Measurements from ENCODE around the gene WWC2.

DNA sequence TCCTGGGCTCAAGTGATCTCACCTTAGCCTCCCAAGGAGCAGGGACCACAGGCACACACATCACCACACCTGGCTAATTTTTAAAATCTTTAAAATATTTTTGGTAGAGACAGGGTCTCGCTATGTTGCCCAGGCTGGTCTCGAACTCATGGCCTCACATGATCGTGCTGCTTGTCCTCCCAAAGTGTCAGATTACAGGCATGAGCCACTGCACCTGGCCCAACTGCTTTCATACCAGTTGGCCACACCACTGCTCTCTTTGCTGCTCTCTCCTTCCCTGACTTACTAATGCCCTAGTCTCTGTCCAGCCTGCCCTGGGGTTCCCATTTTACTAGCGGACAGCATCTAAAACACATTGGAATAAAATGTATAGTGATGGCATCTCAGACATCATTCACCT is 153.9 kb downstream of the WWC2 start:
- TF ChIP-seq, protein P1, sequence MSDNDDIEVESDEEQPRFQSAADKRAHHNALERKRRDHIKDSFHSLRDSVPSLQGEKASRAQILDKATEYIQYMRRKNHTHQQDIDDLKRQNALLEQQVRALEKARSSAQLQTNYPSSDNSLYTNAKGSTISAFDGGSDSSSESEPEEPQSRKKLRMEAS (IDR thresholded peaks at IDR 0.05), result no peak
- TF ChIP-seq POLR2A (IDR thresholded peaks at IDR 0.05; ENCODE audit: borderline replicate concordance, extremely low read depth, insufficient read depth, insufficient read length) (no peak), POLR2AphosphoS5 (IDR thresholded peaks at IDR 0.05; ENCODE audit: low read depth, low read length) (no peak), ZNF274 (IDR thresholded peaks at IDR 0.05; ENCODE audit: low read depth, low read length) (no peak)
- TF ChIP-seq, protein P2, sequence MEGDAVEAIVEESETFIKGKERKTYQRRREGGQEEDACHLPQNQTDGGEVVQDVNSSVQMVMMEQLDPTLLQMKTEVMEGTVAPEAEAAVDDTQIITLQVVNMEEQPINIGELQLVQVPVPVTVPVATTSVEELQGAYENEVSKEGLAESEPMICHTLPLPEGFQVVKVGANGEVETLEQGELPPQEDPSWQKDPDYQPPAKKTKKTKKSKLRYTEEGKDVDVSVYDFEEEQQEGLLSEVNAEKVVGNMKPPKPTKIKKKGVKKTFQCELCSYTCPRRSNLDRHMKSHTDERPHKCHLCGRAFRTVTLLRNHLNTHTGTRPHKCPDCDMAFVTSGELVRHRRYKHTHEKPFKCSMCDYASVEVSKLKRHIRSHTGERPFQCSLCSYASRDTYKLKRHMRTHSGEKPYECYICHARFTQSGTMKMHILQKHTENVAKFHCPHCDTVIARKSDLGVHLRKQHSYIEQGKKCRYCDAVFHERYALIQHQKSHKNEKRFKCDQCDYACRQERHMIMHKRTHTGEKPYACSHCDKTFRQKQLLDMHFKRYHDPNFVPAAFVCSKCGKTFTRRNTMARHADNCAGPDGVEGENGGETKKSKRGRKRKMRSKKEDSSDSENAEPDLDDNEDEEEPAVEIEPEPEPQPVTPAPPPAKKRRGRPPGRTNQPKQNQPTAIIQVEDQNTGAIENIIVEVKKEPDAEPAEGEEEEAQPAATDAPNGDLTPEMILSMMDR (IDR thresholded peaks at IDR 0.05 in 2 of 3, conservative IDR thresholded peaks at IDR 0.05 in 1 of 3; ENCODE audit: borderline replicate concordance in 1 of 3, insufficient read depth in 1 of 3, low read depth in 2 of 3, low read length in 2 of 3), result no peak
- TF ChIP-seq, protein P3, sequence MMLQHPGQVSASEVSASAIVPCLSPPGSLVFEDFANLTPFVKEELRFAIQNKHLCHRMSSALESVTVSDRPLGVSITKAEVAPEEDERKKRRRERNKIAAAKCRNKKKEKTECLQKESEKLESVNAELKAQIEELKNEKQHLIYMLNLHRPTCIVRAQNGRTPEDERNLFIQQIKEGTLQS (IDR thresholded peaks at IDR 0.05), result no peak
